ENCODE data around the gene LRRC52.

LRRC52 gene

GRCh38 chr1:165598676-165599059, 54.9 kb downstream of the LRRC52 start:
- H3K9ac ChIP-seq (ENCODE audit: low read length) = peak overlapping the region; percentile 46; the same call in 1 of the 2 replicates
- no peaks in the 10 kb centered on the region for H3F3A ChIP-seq (ENCODE audit: insufficient read depth, low read length)
- no peak overlapping the region for H3K27ac ChIP-seq (ENCODE audit: low read depth, low read length, poor library complexity, severe bottlenecking)
- no peaks in the 10 kb centered on the region for H3K79me2 ChIP-seq (ENCODE audit: insufficient read depth, low read length)
- no peaks in the 10 kb centered on the region for H3K9me3 ChIP-seq (ENCODE audit: low read length)
- H3K4me1 ChIP-seq (ENCODE audit: insufficient read depth, low read length, severe bottlenecking) = peaks cover 14% of the 10 kb centered on the region
- H2AFZ ChIP-seq (ENCODE audit: low read length) = peak overlapping the region; percentile 4; the same call in 1 of the 2 replicates
- no peaks in the 10 kb centered on the region for H3K9me2 ChIP-seq (ENCODE audit: low read depth, low read length)
- H3K27me3 ChIP-seq (ENCODE audit: insufficient read depth, low read length) = no peaks in the 10 kb centered on the region
- H3K36me3 ChIP-seq (ENCODE audit: insufficient read depth, low read length) = no peaks in the 10 kb centered on the region
- H3K4me2 ChIP-seq (ENCODE audit: low read length) = peak overlapping the region; percentile 64
- H4K20me1 ChIP-seq (ENCODE audit: insufficient read depth, low read length) = no peaks in the 10 kb centered on the region
- peak overlapping the region; percentile 51 for H3K4me3 ChIP-seq (ENCODE audit: low read depth, low read length, poor library complexity, severe bottlenecking)
- TF ChIP-seq, protein P1, sequence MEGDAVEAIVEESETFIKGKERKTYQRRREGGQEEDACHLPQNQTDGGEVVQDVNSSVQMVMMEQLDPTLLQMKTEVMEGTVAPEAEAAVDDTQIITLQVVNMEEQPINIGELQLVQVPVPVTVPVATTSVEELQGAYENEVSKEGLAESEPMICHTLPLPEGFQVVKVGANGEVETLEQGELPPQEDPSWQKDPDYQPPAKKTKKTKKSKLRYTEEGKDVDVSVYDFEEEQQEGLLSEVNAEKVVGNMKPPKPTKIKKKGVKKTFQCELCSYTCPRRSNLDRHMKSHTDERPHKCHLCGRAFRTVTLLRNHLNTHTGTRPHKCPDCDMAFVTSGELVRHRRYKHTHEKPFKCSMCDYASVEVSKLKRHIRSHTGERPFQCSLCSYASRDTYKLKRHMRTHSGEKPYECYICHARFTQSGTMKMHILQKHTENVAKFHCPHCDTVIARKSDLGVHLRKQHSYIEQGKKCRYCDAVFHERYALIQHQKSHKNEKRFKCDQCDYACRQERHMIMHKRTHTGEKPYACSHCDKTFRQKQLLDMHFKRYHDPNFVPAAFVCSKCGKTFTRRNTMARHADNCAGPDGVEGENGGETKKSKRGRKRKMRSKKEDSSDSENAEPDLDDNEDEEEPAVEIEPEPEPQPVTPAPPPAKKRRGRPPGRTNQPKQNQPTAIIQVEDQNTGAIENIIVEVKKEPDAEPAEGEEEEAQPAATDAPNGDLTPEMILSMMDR (IDR thresholded peaks at IDR 0.05; ENCODE audit: low read length) = no peak
- no peak for TF ChIP-seq EZH2 (IDR thresholded peaks at IDR 0.05; ENCODE audit: borderline replicate concordance, low read length)

DNA sequence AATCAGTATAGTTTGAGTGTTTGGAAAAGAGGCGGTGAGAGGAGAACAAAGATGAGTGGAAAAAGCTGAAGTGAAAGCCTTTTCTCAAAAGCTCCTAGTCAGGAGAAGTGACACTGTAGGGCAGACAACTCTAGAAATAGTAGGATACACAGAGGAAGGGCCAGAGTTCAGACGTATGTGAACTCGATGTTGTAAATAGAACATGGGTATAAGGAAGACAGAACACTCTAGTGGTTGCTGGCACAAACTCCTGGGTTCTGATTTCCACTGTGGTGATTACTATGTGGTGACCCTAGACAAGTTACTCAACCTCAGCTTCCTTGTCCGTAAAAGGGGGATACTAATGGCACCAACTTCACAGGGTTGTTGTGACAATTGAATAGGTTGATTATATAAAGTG, 57.0 kb downstream of the LRRC52 start:
- Histone ChIP-seq H3K36me3 (ENCODE audit: insufficient read depth, low read length) (no peaks in the 10 kb centered on the region), H3K4me2 (ENCODE audit: low read length) (no peak overlapping the region), H4K20me1 (ENCODE audit: insufficient read depth, low read length) (no peaks in the 10 kb centered on the region), H3K9me3 (ENCODE audit: low read length) (no peaks in the 10 kb centered on the region), H3K9me2 (ENCODE audit: low read depth, low read length) (no peaks in the 10 kb centered on the region), H3K4me3 (ENCODE audit: low read depth, low read length, poor library complexity, severe bottlenecking) (no peak overlapping the region), H2AFZ (ENCODE audit: low read length) (no peak overlapping the region), H3F3A (ENCODE audit: insufficient read depth, low read length) (no peaks in the 10 kb centered on the region), H3K9ac (ENCODE audit: low read length) (no peak overlapping the region), H3K27ac (ENCODE audit: low read depth, low read length, poor library complexity, severe bottlenecking) (no peak overlapping the region), H3K4me1 (ENCODE audit: insufficient read depth, low read length, severe bottlenecking) (peaks cover 14% of the 10 kb centered on the region), H3K79me2 (ENCODE audit: insufficient read depth, low read length) (no peaks in the 10 kb centered on the region), H3K27me3 (ENCODE audit: insufficient read depth, low read length) (no peaks in the 10 kb centered on the region)
- TF ChIP-seq EZH2 (IDR thresholded peaks at IDR 0.05; ENCODE audit: borderline replicate concordance, low read length) = no peak
- TF ChIP-seq, protein P1 (IDR thresholded peaks at IDR 0.05; ENCODE audit: low read length) = no peak

DNA sequence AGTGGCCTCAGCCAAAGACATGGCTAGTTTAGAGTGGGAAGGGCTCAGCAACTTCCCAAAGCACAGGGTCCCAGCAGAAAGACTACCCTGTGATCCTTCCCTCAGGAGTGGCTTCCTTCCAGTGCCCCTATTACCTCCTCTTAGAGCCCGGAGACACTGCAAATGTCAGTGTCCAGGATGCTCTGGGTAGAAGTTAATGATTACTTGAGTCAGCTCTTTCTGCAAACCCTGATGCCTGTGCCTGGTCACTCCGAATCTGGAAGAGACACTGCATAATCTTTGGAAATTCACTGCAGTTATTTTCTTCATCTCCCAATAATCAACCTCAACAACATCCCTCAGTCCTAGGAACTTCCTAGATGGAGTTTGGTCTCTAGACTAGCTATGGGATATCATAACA, 60.0 kb downstream of the LRRC52 start:
- Histone ChIP-seq H3K27me3 (ENCODE audit: insufficient read depth, low read length) (no peaks in the 10 kb centered on the region), H3K9me2 (ENCODE audit: low read depth, low read length) (no peaks in the 10 kb centered on the region), H3K4me3 (ENCODE audit: low read depth, low read length, poor library complexity, severe bottlenecking) (no peak overlapping the region), H3K9me3 (ENCODE audit: low read length) (no peaks in the 10 kb centered on the region), H3F3A (ENCODE audit: insufficient read depth, low read length) (no peaks in the 10 kb centered on the region), H3K79me2 (ENCODE audit: insufficient read depth, low read length) (no peaks in the 10 kb centered on the region), H3K4me1 (ENCODE audit: insufficient read depth, low read length, severe bottlenecking) (peaks cover 1% of the 10 kb centered on the region), H3K36me3 (ENCODE audit: insufficient read depth, low read length) (no peaks in the 10 kb centered on the region), H2AFZ (ENCODE audit: low read length) (no peak overlapping the region), H3K27ac (ENCODE audit: low read depth, low read length, poor library complexity, severe bottlenecking) (no peak overlapping the region), H4K20me1 (ENCODE audit: insufficient read depth, low read length) (no peaks in the 10 kb centered on the region), H3K9ac (ENCODE audit: low read length) (no peak overlapping the region), H3K4me2 (ENCODE audit: low read length) (no peak overlapping the region)
- no peak for TF ChIP-seq EZH2 (IDR thresholded peaks at IDR 0.05; ENCODE audit: borderline replicate concordance, low read length)
- TF ChIP-seq, protein P1 (IDR thresholded peaks at IDR 0.05; ENCODE audit: low read length) = no peak

Measured in OCI-LY1 (cell line).